ENCODE measurements around the gene CCL11. TPM values are rescaled to one million over a fixed set of nuclear protein-coding genes. Genes with fewer than 3 reads are reported as not detected.

CCL11 gene
- total and polyA plus RNA-seq, 2 experiments from 2014 or later, result not detected

DNA sequence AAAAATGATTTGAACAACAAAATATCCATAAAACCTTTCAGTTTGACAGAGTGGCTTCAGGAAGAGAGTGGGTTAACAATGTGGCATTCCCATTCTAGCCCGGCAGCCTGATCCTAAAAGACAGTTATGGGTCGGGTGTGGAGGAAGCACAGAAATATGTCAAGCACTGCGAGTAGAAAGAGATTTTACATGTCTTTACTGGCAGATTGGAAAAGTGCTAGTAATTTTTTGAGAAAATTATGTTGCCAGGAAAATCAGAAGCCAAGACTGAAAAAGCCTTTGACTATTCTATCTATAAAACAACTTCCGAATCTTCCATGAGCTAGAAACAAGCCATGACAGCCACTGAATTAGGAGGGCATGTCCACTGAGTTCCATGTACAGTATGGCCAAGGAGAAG lies 24.7 kb upstream of the CCL11 start (continued):
- TF ChIP-seq, protein P1, sequence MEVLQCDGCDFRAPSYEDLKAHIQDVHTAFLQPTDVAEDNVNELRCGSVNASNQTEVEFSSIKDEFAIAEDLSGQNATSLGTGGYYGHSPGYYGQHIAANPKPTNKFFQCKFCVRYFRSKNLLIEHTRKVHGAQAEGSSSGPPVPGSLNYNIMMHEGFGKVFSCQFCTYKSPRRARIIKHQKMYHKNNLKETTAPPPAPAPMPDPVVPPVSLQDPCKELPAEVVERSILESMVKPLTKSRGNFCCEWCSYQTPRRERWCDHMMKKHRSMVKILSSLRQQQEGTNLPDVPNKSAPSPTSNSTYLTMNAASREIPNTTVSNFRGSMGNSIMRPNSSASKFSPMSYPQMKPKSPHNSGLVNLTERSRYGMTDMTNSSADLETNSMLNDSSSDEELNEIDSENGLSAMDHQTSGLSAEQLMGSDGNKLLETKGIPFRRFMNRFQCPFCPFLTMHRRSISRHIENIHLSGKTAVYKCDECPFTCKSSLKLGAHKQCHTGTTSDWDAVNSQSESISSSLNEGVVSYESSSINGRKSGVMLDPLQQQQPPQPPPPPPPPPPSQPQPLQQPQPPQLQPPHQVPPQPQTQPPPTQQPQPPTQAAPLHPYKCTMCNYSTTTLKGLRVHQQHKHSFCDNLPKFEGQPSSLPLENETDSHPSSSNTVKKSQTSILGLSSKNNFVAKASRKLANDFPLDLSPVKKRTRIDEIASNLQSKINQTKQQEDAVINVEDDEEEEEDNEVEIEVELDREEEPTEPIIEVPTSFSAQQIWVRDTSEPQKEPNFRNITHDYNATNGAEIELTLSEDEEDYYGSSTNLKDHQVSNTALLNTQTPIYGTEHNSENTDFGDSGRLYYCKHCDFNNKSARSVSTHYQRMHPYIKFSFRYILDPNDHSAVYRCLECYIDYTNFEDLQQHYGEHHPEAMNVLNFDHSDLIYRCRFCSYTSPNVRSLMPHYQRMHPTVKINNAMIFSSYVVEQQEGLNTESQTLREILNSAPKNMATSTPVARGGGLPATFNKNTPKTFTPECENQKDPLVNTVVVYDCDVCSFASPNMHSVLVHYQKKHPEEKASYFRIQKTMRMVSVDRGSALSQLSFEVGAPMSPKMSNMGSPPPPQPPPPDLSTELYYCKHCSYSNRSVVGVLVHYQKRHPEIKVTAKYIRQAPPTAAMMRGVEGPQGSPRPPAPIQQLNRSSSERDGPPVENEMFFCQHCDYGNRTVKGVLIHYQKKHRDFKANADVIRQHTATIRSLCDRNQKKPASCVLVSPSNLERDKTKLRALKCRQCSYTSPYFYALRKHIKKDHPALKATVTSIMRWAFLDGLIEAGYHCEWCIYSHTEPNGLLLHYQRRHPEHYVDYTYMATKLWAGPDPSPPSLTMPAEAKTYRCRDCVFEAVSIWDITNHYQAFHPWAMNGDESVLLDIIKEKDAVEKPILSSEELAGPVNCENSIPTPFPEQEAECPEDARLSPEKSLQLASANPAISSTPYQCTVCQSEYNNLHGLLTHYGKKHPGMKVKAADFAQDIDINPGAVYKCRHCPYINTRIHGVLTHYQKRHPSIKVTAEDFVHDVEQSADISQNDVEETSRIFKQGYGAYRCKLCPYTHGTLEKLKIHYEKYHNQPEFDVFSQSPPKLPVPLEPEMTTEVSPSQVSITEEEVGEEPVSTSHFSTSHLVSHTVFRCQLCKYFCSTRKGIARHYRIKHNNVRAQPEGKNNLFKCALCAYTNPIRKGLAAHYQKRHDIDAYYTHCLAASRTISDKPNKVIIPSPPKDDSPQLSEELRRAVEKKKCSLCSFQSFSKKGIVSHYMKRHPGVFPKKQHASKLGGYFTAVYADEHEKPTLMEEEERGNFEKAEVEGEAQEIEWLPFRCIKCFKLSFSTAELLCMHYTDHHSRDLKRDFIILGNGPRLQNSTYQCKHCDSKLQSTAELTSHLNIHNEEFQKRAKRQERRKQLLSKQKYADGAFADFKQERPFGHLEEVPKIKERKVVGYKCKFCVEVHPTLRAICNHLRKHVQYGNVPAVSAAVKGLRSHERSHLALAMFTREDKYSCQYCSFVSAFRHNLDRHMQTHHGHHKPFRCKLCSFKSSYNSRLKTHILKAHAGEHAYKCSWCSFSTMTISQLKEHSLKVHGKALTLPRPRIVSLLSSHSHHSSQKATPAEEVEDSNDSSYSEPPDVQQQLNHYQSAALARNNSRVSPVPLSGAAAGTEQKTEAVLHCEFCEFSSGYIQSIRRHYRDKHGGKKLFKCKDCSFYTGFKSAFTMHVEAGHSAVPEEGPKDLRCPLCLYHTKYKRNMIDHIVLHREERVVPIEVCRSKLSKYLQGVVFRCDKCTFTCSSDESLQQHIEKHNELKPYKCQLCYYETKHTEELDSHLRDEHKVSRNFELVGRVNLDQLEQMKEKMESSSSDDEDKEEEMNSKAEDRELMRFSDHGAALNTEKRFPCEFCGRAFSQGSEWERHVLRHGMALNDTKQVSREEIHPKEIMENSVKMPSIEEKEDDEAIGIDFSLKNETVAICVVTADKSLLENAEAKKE (CRISPR knock-in tag; IDR thresholded peaks at IDR 0.05), result no peak
- TF ChIP-seq NANOG (IDR thresholded peaks at IDR 0.05; ENCODE audit: borderline replicate concordance), result no peak

DNA sequence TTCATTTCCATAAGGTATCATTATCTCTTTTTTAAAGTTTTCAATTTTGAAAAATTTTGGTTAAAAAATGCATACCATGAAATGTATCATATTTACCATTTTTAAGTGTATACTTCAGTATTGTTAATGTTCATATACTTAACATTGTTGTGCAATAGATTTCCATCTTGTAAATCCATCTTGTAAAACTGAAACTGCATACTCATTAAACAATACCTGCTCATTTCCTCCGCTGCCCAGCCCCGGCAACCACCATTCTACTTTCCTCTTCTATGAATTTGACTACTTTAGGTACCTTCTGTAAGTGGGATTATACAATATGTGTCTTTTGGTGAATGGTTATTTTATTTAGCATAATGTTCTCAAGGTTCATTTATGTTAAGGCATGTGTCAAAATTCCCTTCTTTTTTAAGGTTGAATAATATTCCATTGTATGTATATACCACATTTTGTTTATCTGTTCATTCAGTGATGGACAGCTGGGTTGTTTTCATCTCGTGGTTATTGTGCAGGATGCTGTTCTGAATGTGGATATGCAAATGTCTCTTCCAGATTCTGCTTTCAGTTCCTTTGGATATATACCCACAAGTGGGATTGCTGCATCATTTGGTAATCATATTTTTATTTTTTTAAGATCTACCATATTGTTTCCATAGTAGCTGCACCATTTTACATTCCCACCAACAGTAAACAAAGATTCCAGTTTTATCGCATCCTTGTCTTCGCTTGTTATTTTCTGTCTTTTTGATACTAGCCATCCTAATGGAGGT lies 23.8 kb upstream of the CCL11 start:
- H3K9me2 ChIP-seq (ENCODE audit: insufficient read depth), result no peaks in the 10 kb centered on the region
- H2AFZ ChIP-seq, result no peak overlapping the region
- no peaks in the 10 kb centered on the region for H4K20me1 ChIP-seq (replicated peaks; ENCODE audit: insufficient read depth)
- Mint-ChIP-seq H3K27me3 (ENCODE audit: insufficient read depth, low read depth, poor library complexity) (peaks cover 3% of the 10 kb centered on the region), H3K9me3 (no peaks in the 10 kb centered on the region), H3K4me1 (no peaks in the 10 kb centered on the region), H3K27ac (no peak overlapping the region), H3K36me3 (ENCODE audit: low read depth) (no peaks in the 10 kb centered on the region), H3K4me3 (no peak overlapping the region)
- no peaks in the 10 kb centered on the region for H3K4me1 ChIP-seq (ENCODE audit: insufficient read depth)
- no peak overlapping the region for H3K27ac ChIP-seq (ENCODE audit: low read depth)
- H3K79me2 ChIP-seq (replicated peaks; ENCODE audit: insufficient read depth), result no peaks in the 10 kb centered on the region
- no peak overlapping the region for H3K4me2 ChIP-seq
- H3K27me3 ChIP-seq (ENCODE audit: insufficient read depth), result no peaks in the 10 kb centered on the region
- H3F3A ChIP-seq (replicated peaks; ENCODE audit: low read depth), result no peaks in the 10 kb centered on the region
- ATAC-seq, result no peak
- H3K36me3 ChIP-seq (ENCODE audit: insufficient read depth), result no peaks in the 10 kb centered on the region; the same call in 1 of the 2 replicates
- no peak overlapping the region for H3K4me3 ChIP-seq
- no peak for DNase-seq (ENCODE audit: low spot score)
- TF ChIP-seq ZNF331 (CRISPR knock-in tag; IDR thresholded peaks at IDR 0.05; ENCODE audit: low read depth) (no peak), CREB1 (CRISPR knock-in tag; IDR thresholded peaks at IDR 0.05; ENCODE audit: low read depth) (no peak), STAT1 (IDR thresholded peaks at IDR 0.05; ENCODE audit: unreplicated experiment) (no peak)
- TF ChIP-seq, protein P2, sequence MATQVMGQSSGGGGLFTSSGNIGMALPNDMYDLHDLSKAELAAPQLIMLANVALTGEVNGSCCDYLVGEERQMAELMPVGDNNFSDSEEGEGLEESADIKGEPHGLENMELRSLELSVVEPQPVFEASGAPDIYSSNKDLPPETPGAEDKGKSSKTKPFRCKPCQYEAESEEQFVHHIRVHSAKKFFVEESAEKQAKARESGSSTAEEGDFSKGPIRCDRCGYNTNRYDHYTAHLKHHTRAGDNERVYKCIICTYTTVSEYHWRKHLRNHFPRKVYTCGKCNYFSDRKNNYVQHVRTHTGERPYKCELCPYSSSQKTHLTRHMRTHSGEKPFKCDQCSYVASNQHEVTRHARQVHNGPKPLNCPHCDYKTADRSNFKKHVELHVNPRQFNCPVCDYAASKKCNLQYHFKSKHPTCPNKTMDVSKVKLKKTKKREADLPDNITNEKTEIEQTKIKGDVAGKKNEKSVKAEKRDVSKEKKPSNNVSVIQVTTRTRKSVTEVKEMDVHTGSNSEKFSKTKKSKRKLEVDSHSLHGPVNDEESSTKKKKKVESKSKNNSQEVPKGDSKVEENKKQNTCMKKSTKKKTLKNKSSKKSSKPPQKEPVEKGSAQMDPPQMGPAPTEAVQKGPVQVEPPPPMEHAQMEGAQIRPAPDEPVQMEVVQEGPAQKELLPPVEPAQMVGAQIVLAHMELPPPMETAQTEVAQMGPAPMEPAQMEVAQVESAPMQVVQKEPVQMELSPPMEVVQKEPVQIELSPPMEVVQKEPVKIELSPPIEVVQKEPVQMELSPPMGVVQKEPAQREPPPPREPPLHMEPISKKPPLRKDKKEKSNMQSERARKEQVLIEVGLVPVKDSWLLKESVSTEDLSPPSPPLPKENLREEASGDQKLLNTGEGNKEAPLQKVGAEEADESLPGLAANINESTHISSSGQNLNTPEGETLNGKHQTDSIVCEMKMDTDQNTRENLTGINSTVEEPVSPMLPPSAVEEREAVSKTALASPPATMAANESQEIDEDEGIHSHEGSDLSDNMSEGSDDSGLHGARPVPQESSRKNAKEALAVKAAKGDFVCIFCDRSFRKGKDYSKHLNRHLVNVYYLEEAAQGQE (IDR thresholded peaks at IDR 0.05; ENCODE audit: unreplicated experiment), result no peak
- TF ChIP-seq, protein P3, sequence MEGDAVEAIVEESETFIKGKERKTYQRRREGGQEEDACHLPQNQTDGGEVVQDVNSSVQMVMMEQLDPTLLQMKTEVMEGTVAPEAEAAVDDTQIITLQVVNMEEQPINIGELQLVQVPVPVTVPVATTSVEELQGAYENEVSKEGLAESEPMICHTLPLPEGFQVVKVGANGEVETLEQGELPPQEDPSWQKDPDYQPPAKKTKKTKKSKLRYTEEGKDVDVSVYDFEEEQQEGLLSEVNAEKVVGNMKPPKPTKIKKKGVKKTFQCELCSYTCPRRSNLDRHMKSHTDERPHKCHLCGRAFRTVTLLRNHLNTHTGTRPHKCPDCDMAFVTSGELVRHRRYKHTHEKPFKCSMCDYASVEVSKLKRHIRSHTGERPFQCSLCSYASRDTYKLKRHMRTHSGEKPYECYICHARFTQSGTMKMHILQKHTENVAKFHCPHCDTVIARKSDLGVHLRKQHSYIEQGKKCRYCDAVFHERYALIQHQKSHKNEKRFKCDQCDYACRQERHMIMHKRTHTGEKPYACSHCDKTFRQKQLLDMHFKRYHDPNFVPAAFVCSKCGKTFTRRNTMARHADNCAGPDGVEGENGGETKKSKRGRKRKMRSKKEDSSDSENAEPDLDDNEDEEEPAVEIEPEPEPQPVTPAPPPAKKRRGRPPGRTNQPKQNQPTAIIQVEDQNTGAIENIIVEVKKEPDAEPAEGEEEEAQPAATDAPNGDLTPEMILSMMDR (conservative IDR thresholded peaks at IDR 0.05; ENCODE audit: low read depth in 2 of 2), result no peak
- TF ChIP-seq, protein P4, sequence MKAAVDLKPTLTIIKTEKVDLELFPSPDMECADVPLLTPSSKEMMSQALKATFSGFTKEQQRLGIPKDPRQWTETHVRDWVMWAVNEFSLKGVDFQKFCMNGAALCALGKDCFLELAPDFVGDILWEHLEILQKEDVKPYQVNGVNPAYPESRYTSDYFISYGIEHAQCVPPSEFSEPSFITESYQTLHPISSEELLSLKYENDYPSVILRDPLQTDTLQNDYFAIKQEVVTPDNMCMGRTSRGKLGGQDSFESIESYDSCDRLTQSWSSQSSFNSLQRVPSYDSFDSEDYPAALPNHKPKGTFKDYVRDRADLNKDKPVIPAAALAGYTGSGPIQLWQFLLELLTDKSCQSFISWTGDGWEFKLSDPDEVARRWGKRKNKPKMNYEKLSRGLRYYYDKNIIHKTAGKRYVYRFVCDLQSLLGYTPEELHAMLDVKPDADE (IDR thresholded peaks at IDR 0.05), result no peak
